HG03097 (cell line): ENCODE results near the gene ELOF1.
A peak's percentile ranks its signal among the peaks of the same experiment; 100 is the strongest.
"Not testable (repeated sequence)": the region's sequence is repeated elsewhere in the genome, so short reads cannot be mapped to it uniquely, and the experiment has no call there.

ENCODE experiments used
- ATAC-seq: cut with Tn5 transposase; IDR thresholded peaks from one replicate; pipeline ENCODE4 v1.9.1; 2021; ENCODE audit not compliant: unreplicated experiment, low FRiP score

ELOF1 gene

DNA sequence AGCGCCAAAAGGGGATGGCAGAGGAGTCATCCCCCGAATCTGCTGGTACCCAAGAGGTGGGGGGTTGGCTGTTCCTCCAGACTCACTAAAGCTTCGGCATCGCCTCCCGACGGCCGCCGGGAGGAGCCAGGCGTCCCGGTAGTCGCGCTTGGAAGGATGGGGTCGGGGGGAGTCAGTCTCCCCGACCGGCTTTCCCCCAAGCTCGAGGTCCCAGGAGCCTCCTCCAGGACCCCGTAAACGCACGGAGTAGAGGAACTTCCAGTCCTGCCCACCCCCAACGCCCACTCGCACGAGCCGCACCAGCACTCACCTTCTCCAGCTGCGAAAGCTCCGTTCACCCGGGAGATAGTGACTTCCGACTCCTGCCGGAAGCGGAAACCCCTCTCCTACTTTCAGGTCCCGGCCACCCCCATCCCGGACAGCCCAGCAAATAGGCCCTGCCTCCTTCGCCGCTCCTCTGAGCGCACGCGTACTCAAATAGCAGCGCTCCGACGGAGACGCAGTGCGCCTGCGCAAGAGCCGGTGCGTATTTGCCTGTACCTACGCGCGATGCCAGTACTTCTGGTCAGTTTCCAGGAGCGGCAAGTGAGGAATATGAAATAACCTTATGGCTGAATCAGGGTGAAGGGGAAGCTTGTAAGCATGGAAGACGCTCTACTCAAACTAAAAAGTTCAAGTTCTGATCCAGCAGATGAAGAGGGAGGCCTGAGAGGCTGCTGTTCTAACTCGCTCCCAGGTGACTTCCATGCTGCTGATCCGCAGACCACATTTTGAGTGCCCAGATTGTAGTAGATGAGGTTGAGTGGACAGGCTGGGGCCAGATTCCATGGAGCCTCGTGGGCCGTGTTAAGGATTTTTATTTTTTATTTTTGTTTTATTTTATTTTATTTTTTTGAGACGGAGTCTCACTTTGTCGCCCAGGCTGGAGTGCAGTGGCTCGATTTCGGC, at the start of gene ELOF1:
Gene ELOF1 (minus strand): TSS at position 350 of the 948 bp plus-strand sequence. CDS start 4,883 bp downstream, outside the sequence.
- ATAC-seq = peak; percentile 74

DNA sequence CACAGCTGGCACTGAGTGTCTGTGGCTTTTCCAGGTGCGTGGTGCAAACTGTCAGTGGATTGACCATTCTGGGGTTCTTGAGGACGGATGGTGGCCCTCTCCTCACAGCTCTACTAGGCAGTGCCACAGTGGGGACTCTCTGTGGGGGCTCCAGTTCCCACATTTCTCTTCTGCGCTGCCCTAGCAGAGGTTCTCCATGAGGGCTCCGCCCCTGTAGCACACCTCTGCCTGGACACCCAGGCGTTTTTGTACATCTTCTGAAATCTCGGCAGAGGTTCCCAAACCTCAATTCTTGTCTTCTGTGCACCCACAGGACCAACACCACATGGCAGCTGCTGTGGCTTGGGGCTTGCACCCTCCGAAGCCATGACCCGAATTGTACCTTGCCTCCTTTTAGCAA, 47.5 kb upstream of the ELOF1 start:
- no peak for ATAC-seq

DNA sequence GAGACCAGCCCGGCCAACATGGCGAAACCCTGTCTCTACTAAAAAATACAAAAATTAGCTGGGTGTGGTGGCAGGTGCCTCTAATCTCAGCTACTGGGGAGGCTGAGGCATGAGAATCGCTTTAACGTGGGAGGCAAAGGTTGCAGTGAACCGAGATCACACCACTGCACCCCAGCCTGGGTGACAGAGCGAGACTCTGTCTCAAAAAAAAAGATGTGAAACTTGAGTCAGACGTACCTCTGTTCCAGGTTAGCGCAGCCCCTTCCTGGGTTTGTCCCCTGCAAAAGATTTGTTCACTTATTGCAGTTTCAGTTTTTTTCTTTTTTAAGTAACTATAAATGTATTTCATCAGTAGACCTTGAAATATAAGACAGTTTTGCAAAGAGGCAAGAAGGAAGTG, 40.7 kb upstream of the ELOF1 start:
- not testable (repeated sequence) for ATAC-seq

DNA sequence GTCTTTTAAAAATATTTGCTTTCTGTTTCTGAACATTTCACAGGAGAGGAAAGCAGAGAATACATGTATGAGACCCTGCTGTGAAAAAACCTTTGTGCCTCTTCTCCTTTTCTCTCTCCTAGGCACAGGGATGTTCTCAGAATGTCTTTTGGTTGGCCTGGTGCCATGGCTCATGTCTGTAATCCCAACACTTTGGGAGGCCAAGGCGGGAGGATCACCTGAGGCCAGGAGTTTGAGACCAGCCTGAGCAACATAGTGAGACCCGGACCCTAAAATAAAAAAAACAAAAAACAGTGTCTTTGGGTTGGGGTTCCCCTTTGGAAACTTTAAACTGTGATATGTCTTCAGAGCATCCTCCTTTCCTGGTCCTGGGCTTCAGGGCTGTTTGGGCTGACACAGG, 39.7 kb upstream of the ELOF1 start:
- no peak for ATAC-seq

DNA sequence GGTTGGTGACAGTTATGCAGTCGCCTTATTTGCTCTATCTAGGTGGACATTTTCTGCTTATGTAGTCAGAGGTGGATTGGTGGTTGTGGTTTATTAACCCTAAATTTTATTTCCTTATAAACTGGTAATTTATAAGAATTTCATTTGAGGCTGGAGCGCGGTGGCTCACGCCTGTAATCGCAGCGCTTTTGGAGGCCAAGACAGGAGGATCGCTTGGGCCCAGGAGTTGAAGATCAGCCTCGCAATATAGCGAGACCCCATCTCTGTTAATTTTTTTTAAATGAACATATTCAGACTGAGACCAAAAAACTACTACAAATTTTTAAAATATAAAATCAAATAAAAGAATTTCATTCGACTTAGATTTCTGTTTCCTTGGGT, 39.1 kb upstream of the ELOF1 start:
- ATAC-seq = no peak

DNA sequence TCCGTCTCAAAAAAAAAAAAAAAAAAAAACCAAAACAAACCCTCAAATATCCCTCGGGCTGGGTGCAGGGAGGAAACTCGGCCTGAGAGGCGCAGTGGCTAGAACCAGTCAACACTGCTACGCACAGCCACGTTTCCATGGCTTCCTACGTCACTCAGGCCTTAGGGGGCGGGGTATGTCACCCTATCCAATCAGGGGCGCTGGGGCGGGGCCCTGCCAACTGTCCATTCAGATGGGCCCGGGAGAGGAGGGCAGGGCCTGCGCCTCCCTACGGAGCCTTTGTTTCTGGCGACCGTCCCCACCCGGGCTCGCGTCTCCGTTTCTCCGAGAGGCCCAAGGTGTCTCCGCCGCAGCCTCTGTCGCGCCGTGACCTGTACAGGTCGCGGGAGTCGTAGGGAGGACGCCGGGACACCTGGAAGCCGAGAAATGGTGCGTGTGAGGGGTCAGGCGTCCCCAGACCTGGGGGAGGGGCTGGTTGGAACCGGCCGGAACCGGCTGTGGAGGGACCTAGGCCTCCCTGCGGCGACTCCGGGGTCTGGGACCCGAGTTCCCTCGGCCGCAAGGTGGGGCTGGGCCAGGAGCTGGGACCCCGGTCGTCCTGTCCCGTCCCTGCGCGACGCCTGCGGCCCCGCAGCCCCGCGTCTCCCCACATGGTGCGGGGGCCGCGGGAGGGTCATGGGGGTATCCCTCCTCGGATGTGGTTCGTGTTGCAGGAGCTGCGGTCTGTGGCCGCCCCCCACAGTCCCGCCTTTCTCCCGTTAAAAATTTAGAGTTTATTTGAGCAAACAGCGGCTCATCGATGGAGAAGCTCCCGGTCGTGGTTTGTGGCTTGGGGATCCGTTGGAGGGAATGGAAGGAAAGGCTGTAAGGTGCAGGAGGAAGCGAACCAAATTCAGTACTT, 38.4 kb upstream of the ELOF1 start, which contains the start of gene ZNF627:
Gene ZNF627 (plus strand): TSS at position 282 of the 901 bp plus-strand sequence. CDS start 145 bp downstream, at position 427.
- peak; percentile 98 for ATAC-seq

DNA sequence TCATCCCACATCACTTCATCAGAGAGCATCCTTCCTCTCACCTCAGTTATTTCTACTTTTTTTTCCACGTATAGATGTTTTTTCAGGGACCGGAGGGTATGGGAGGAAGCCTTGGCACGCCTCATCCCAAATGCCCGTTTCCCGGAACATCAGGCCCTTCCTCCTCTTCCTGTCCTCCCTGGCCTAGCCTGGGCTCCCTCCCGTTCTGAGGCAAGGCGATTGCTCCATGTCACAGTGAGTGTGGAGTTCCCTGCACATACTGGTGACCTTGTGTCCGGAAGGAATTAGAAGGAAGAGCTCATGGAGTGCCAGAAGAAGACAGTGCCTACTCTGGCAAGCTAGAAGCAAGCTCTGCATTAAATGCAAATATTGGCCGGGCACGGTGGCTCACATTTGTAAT, 37.1 kb upstream of the ELOF1 start:
- ATAC-seq = no peak

DNA sequence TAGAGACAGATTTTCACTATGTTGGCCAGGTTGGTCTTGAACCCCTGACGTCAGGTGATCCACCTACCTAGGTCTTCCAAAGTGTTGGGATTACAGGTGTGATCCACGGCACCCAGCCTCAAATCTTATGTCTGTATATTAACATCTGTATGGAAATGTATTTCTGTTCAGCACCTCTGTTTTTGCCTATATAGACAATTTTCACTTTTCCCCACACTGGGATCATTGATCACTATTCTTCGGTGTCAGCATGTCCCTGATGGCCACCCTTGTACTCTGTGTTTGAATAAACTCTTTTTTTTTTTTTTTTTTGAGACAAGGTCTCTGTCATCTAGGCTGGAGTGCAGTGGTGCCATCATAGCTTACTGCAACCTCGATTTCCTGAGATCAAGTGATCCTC, 35.1 kb upstream of the ELOF1 start:
- ATAC-seq = no peak

DNA sequence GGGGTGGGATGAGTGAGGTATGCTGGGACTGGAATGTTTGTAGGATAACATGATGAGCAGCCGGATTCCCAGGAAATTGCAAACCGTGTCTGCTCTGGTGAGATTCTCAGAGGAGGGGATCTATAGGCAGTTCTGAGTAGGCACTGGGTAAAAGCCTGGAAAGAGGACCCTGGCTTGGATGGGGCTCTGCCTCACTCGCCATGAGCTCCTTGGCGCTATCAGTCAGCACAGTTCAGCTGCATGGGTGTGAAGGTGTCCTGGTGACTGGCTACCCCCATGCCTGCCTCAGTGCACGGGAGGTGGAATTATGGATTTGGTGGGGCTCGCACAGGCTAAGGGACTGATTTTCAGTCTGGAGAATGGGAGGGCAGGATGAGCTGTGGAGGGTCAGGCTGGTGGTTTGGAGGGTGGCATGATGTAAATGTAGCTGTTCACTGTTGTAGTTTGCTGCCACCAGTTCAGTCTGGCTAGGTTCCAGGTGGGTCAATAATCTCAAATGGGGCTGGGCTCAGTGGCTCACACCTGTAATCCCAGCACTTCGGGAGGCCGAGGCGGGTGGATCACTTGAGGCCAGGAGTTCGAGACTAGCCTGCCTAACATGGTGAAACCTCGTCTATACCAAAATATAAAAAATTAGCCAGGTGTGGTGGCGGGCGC, 29.1 kb upstream of the ELOF1 start:
- no peak for ATAC-seq

DNA sequence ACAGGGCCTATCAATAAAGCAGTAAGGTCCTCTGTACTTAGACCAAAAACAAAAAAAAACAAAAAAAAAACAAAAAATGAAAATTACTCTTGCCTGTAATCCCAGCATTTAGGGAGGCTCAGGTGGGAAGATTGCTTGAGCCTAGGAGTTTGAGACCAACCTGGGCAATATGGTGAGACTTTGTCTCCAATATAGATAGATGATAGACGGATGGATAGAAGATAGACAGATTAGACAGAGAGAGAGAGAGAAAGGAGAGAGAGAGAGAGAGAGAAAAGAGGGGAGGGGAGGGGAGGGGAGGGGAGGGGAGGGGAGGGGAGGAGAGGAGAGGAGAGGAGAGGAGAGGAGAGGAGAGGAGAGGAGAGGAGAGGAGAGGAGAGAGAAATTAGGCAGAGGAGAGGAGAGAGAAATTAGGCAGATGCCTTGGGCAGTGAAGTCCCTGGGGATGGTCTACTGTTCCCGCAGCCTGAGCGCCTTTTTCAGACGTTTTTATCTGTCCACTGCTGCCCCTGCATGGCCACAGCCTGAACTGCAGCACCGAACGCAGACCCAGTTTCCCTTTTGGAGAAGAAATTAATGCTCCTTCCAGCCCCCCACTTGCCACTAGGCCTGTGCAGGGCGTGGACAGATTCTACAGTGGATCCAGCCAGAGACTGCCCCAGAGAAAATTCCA, 28.4 kb upstream of the ELOF1 start:
- ATAC-seq = no peak

DNA sequence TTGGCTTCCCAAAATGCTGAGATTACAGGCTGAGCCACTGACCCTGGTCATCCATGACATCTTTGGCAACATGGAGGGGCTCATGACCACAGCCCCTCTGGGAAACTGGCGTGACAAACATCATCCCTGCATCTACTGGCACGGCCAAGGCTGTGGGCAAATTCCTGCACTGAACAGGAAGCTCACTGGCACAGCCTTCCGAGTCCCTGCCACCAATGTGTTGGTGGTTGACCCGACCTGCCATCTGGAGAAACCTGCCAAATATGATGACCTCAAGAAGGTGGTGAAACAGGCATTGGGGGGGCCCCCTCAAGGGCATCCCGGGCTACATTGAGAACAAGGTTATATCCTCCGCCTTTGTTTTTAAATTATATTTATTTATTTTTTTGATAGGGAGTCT, 27.3 kb upstream of the ELOF1 start:
- ATAC-seq = no peak

DNA sequence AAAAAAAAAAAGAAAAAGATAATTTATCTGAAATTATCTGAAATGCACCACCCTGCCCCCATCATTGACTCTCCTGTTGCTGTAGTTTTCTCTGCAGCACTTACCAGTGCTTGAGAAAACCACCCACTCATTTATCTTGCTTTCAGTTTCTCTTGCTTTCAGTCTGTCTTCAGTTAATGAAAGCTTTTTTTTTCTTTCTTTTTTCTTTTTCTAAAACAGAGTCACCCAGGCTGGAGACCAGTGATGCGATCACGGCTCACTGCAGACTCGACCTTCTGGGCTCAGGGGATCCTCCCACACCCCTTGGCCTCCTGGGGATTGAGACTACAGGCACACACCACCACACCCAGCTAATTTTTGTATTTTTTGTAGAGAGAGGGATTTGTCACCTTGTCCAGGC, 22.7 kb upstream of the ELOF1 start:
- peak; percentile 64 for ATAC-seq

DNA sequence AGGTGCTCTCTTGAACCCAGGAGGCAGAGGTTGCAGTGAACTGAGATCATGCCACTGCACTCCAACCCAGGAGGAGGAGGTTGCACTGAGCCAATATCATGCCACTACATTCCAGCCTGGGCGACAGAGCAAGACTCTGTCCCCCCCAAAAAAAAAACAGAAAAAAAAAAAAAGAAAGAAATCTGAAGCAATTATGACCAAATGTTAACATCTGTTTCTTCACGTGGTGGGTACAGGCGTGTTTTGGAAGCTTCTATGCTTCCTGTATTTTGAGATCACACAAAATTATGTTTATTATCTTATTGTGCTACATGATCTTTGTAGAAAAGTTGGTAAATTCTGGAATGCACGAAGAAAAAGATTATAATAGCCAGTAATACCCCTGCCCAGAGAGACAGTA, 21.1 kb upstream of the ELOF1 start:
- ATAC-seq = no peak

DNA sequence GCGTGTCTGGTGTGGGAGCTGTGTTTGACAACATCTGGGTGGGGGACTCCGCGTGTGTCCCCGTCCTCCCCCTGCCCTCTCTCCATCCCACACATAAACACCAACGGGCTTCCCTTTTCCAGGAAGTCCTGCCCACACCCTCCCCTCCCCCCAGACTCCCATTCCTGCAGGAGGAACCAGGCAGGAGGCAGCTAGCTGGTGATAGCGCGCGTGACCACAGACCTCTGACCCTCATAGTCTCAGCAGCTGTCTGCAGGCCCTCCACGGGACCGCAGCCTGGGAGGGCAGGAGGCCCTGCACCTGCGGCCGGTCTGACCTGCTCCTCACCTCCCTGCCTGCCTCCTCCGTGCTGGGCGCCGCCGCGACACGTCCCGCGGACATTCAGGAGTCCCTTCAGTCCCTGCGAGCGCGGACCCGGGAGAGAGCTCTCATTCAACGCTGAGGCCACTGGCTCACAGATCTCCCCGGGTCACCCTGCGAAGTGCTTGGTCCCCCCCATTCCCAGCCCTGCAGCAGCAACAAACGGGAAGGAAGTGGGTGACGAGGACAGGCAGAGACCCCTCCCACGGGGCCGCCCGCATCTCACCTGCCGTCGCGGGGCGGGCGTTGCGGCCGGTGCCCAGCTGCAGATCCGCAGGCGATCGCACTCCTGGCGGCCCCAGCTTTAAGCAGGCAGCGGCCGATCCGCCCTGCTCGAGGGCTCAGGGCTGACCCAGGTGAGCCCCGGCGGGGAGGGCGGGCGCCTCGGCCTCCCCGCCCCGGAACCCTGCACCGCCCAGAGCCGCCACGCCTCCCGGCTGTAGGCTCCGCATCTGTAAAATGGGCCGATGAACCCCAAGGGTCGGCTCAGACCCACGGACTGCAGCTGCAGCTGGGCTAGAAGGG, 19.5 kb upstream of the ELOF1 start:
- no peak for ATAC-seq

DNA sequence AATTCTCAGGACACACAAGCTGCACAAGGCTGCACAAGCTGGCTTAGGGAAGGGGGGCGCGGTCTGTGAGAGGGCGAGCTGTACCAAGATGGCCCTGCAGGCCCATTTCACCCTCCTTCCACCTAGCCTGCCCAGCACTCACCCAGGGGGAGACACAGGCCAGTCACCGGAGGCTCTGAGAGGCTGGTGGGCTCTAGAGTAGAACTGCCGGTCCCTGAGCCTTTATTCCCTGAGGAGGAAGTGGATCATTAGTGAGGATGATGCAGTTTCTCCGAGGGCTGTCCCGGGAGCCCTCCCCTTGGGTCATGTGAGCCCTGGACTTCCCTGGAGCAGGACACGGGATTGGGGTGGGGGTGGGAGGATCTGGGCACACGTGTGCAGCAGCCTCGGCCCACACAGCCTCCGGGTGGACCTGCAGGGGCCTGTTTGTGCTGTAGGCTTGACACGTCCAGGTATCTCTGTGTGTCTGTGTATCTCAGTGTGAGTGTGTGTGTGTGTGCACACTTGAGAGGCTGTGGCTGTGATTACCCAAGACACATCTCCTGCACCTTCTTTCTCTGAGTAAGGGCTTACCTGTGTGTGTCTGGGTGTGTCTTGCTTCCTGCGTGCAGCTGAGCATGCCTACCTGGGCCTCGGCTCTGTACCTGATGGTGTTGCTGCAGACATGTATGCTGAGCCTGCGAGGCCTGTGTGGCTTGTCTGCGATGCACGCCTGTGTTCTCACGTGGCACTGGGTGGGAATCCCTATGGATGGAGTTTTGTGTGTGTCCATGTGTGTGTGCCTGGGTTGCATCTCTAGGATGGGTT, 18.6 kb upstream of the ELOF1 start, which contains the start of gene ACP5:
Gene ACP5 (minus strand): TSS at position 195 of the 807 bp plus-strand sequence. CDS start 328 bp downstream, outside the sequence.
- ATAC-seq = no peak

DNA sequence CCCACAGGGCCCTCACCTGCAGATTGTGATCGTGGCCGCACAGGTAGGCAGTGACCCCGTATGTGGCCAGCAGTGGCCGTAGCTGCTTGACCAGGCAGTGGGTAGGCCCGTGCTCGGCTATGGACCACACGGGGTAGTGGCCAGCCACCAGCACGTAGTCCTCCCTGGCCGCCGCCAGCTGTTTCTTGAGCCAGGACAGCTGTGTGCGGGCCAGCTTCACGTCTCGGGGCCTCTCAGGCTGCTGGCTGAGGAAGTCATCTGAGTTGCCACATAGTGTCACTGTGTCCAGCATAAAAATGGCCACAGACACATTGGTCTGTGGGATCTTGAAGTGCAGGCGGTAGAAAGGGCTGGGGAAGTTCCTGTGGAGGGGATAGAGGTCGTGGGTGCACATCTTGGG, 17.2 kb upstream of the ELOF1 start:
- ATAC-seq = no peak

DNA sequence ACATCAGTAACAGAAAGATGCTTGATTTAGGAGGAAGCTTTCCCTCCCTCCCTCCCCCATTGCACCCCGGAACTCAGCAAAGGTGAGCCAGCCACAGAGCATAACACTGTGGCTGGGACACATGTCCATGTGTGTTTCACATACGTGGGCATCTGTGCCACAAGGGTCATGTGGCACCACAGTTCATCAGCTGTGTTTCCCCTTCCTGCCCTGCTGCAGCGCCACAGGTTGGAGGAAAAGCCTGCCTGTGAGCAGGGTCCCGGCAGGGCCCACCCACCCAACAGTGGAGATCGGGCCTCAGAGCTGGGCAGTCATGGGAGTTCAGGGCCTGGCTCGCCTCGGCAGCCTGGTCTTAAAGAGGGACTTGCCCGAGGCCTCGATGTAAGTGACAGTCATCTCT, 15.7 kb upstream of the ELOF1 start:
- ATAC-seq = no peak

DNA sequence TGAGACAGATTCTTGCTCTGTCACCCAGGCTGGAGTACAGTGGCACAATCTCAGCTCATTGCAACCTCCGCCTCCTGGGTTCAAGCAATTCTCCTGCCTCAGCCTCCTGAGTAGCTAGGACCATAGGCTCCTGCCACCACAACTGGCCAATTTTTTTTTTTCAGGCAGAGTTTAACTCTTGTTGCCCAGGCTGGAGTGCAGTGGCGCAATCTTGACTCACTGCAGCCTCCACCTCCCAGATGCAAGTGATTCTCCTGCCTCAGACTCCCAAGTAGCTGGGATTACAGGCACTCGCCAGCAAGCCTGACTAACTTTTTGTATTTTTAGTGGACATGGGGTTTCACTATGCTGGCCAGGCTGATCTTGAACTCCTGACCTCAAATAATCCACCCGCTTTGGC, 14.7 kb upstream of the ELOF1 start:
- not testable (repeated sequence) for ATAC-seq
